ENCODE measurements around the gene MIB2.

- TF ChIP-seq POLR2AphosphoS5 (IDR thresholded peaks at IDR 0.05; ENCODE audit: borderline replicate concordance, low read depth, low read length) (no peak), EZH2 (IDR thresholded peaks at IDR 0.05) (no peak), FOXP2 (optimal IDR thresholded peaks at IDR 0.05; ENCODE audit: control extremely low read depth, extremely low read length, insufficient read depth) (no peak)
Observed at GRCh38 chr1:1630191-1630964, 15.1 kb downstream of the MIB2 start.
